SK-N-SH (cell line): ENCODE results near the gene FYCO1. TPM values are rescaled to one million over a fixed set of nuclear protein-coding genes. Genes with fewer than 3 reads are reported as not detected.

Experiments used
- CTCF ChIA-PET: fragments of 300-600, 350-600 bp; formaldehyde crosslinking; extraction: SDS; loops from one replicate; lab custom pipeline; 2021; lab: Yijun Ruan, JAX
- POLR2A ChIA-PET: fragments of 350-600 bp; sonication (Branson Sonifier 250); formaldehyde crosslinking; extraction: SDS; loops from one replicate; lab custom pipeline; 2020; ENCODE audit warnings: antibody characterized with exemption, inconsistent platforms; lab: Yijun Ruan, JAX
- DNase-seq: peaks from one replicate; pipeline ENCODE4 v3.0.0; 2012
- H2AFZ ChIP-seq: fragments of 200-600 bp; sonication (generic); 2 replicates; pipeline ENCODE4 v1.8.1; 2016; ENCODE audit warnings: antibody characterized with exemption, mild to moderate bottlenecking, low read depth
- H3F3A ChIP-seq: fragments of 200-600 bp; sonication (generic); replicated peaks from 2 replicates; pipeline ENCODE3; 2016; ENCODE audit warnings: antibody characterized with exemption, mild to moderate bottlenecking; ENCODE audit not compliant: insufficient read depth
- H3K27ac ChIP-seq, 2 experiments: fragments of 200-500 bp in 1 of 2; fragments of 200-600 bp in 1 of 2; sonication (Bioruptor generic) in 1 of 2; sonication (generic), shearing (Covaris generic) in 1 of 2; 2 replicates each; pipeline versions ENCODE4 v1.5.1 to v1.6.1; 2014 to 2016; ENCODE audit warnings: low read depth in 2 of 2, inconsistent platforms in 1 of 2, low read length in 1 of 2, mild to moderate bottlenecking in 1 of 2, mixed read lengths in 1 of 2
- H3K27me3 ChIP-seq: fragments of 200-600 bp; sonication (generic), shearing (Covaris generic); 2 replicates; pipeline ENCODE4 v1.6.1; 2016; ENCODE audit warnings: mixed run types; ENCODE audit not compliant: insufficient read depth
- H3K36me3 ChIP-seq, 2 experiments: fragments of 200-500 bp in 1 of 2; fragments of 200-600 bp in 1 of 2; sonication (Bioruptor generic) in 1 of 2; sonication (generic) in 1 of 2; replicated peaks in 1 of 2; 2 replicates each; pipeline versions ENCODE3 to v1.5.1; 2014 to 2016; ENCODE audit warnings: low read length in 1 of 2, mild to moderate bottlenecking in 1 of 2; ENCODE audit not compliant: insufficient read depth in 2 of 2, control insufficient read depth in 1 of 2
- H3K4me1 ChIP-seq, 2 experiments: fragments of 200-500 bp in 1 of 2; fragments of 200-600 bp in 1 of 2; sonication (Bioruptor generic) in 1 of 2; sonication (generic), shearing (Covaris generic) in 1 of 2; 2 replicates each; pipeline versions ENCODE4 v1.5.1 to v1.6.1; 2014 to 2016; ENCODE audit warnings: low read depth in 1 of 2, low read length in 1 of 2, mixed run types in 1 of 2; ENCODE audit not compliant: insufficient read depth in 2 of 2, control insufficient read depth in 1 of 2
- H3K4me2 ChIP-seq: fragments of 200-600 bp; sonication (generic), shearing (Covaris generic); 2 replicates; pipeline ENCODE4 v1.6.1; 2017; ENCODE audit warnings: mixed run types
- H3K4me3 ChIP-seq, 2 experiments: fragments of 200-500 bp in 1 of 2; fragments of 200-600 bp in 1 of 2; sonication (Bioruptor generic) in 1 of 2; sonication (generic), shearing (Covaris generic) in 1 of 2; 2 replicates each; pipeline versions ENCODE4 v1.5.1 to v1.8.1; 2014 to 2016; ENCODE audit warnings: low read depth in 2 of 2, inconsistent platforms in 1 of 2, low read length in 1 of 2, mild to moderate bottlenecking in 1 of 2, mixed read lengths in 1 of 2, moderate library complexity in 1 of 2
- H3K79me2 ChIP-seq: fragments of 200-600 bp; sonication (generic); 2 replicates; pipeline ENCODE4 v1.8.1; 2017; ENCODE audit warnings: mild to moderate bottlenecking; ENCODE audit not compliant: insufficient read depth
- H3K9ac ChIP-seq: fragments of 200-600 bp; sonication (generic); 2 replicates; pipeline ENCODE4 v1.6.1; 2017; ENCODE audit warnings: mixed run types
- H3K9me2 ChIP-seq: fragments of 200-600 bp; sonication (generic); 2 replicates; pipeline ENCODE4 v1.6.1; 2017; ENCODE audit warnings: mixed run types
- H3K9me3 ChIP-seq: fragments of 200-600 bp; sonication (generic); 2 replicates; pipeline ENCODE4 v1.6.1; 2017; ENCODE audit warnings: mixed run types, mild to moderate bottlenecking, moderate library complexity
- H4K20me1 ChIP-seq: fragments of 200-600 bp; sonication (generic); 2 replicates; pipeline ENCODE4 v1.6.1; 2017; ENCODE audit warnings: mild to moderate bottlenecking, mixed run types; ENCODE audit not compliant: insufficient read depth
- CHD2 ChIP-seq: fragments of 150-350 bp; IDR thresholded peaks from 2 replicates; pipeline ENCODE4 v1.6.1; 2018; ENCODE audit warnings: low read length; ENCODE audit not compliant: partially characterized antibody
- EP300 ChIP-seq, 2 experiments: IDR thresholded peaks; 2 replicates each; pipeline versions ENCODE4 v1.4.0 to v1.6.1; 2012; ENCODE audit warnings: borderline replicate concordance in 1 of 2, low read depth in 1 of 2, low read length in 1 of 2
- FOXM1 ChIP-seq: IDR thresholded peaks from 2 replicates; pipeline ENCODE4 v1.4.0; 2012; ENCODE audit warnings: low read depth, mild to moderate bottlenecking
- GABPA ChIP-seq: IDR thresholded peaks from 2 replicates; pipeline ENCODE4 v1.4.0; 2012; ENCODE audit warnings: low read depth, mild to moderate bottlenecking
- GATA2 ChIP-seq: sonication (generic); formaldehyde crosslinking; IDR thresholded peaks from 2 replicates; pipeline ENCODE4 v1.5.0; 2020; ENCODE audit warnings: mild to moderate bottlenecking, missing genetic modification reagents
- JUND ChIP-seq: IDR thresholded peaks from 2 replicates; pipeline ENCODE4 v1.4.0; 2012
- MEF2A ChIP-seq: IDR thresholded peaks from 2 replicates; pipeline ENCODE4 v1.4.0; 2012; ENCODE audit warnings: low read depth, borderline replicate concordance
- MXI1 ChIP-seq: IDR thresholded peaks from 2 replicates; pipeline ENCODE4 v1.6.1; 2012; ENCODE audit warnings: mild to moderate bottlenecking, low read depth, low read length, improper control_type of control experiment
- PBX3 ChIP-seq: IDR thresholded peaks from 2 replicates; pipeline ENCODE4; 2012
- POLR2AphosphoS5 ChIP-seq: IDR thresholded peaks from 2 replicates; pipeline ENCODE4 v1.6.1; 2012; ENCODE audit warnings: low read depth, low read length
- RAD21 ChIP-seq: IDR thresholded peaks from 2 replicates; pipeline ENCODE4 v1.6.1; 2012; ENCODE audit warnings: mild to moderate bottlenecking, low read length
- SIN3A ChIP-seq: IDR thresholded peaks from 2 replicates; pipeline ENCODE4 v1.6.1; 2012; ENCODE audit warnings: low read depth, mild to moderate bottlenecking, low read length, moderate library complexity, borderline replicate concordance
- TAF1 ChIP-seq: IDR thresholded peaks from 2 replicates; pipeline ENCODE4 v1.6.1; 2012; ENCODE audit warnings: low read depth, mild to moderate bottlenecking, low read length, moderate library complexity, borderline replicate concordance
- USF1 ChIP-seq: IDR thresholded peaks from 2 replicates; pipeline ENCODE4 v1.4.0; 2012; ENCODE audit warnings: low read depth, borderline replicate concordance
- YY1 ChIP-seq: IDR thresholded peaks from 2 replicates; pipeline ENCODE4 v1.4.0; 2012; ENCODE audit warnings: low read depth, mild to moderate bottlenecking
- ZBTB33 ChIP-seq: IDR thresholded peaks from 2 replicates; pipeline ENCODE4 v1.4.0; 2012; ENCODE audit warnings: low read depth, borderline replicate concordance
- WGBS: methylation state at CpG from one replicate; pipeline ENCODE4 v1.1.6; 2017; ENCODE audit warnings: low lambda C conversion rate; 5-methylcytosine and 5-hydroxymethylcytosine counted together
- polyA plus RNA-seq, 3 experiments: library from polyadenylated mRNA; depleted of rRNA; stranded (reverse); fragments of >200 nt; gene quantifications; 2 replicates each; pipeline ENCODE4 v1.2.3, GENCODE V29; 2012

FYCO1 gene
- polyA plus RNA-seq, 1 of the 3 experiments (the other 2 are of a cell fraction): 5.5 TPM

- Histone ChIP-seq H2AFZ (no peak overlapping the region), H3F3A (no peaks in the 10 kb centered on the region), H3K4me2 (no peak overlapping the region), H3K9me3 (no peaks in the 10 kb centered on the region), H3K27ac (no peak overlapping the region), H3K9ac (no peak overlapping the region), H3K27me3 (no peaks in the 10 kb centered on the region), H3K4me1 (no peaks in the 10 kb centered on the region; a peak in 1 of 4 replicates), H3K4me3 (no peak overlapping the region), H3K79me2 (no peaks in the 10 kb centered on the region), H3K36me3 (peaks cover 3 to 69% of the 10 kb centered on the region in 2 experiments), H4K20me1 (no peaks in the 10 kb centered on the region), H3K9me2 (no peaks in the 10 kb centered on the region)
- ChIA-PET CTCF (interaction anchor here (1.0 to 1.2 kb wide), 2 partner anchors 14 to 131 kb away, joined by 4 read pairs; no protein-coding TSS in a partner anchor), POLR2A (no interaction called here)
- WGBS: 97% methylated on average over 6 of the region's 6 CpGs
- TF ChIP-seq GABPA (no peak), FOXM1 (no peak), PBX3 (no peak), RAD21 (no peak), EP300 (IDR thresholded peaks at IDR 0.05; ENCODE audit: borderline replicate concordance in 1 of 2, low read depth in 1 of 2, low read length in 1 of 2) (no peak), YY1 (no peak), JUND (no peak), ZBTB33 (no peak), USF1 (no peak), GATA2 (CRISPR knock-in tag) (no peak), MXI1 (no peak), MEF2A (no peak), TAF1 (no peak), SIN3A (no peak), CHD2 (no peak), POLR2AphosphoS5 (no peak)
- no peak for DNase-seq
Measured at GRCh38 chr3:45948311-45948781, 47.3 kb downstream of the FYCO1 start.
